HepG2 (cell line): ENCODE results near the gene HOMEZ. TPM values are rescaled to one million over a fixed set of nuclear protein-coding genes. Genes with fewer than 3 reads are reported as not detected.
A peak's percentile ranks its signal among the peaks of the same experiment; 100 is the strongest.

Experiments
- ATRX ChIP-seq: sonication (generic); formaldehyde crosslinking; IDR thresholded peaks from 2 replicates; pipeline ENCODE4 v1.4.0; 2020; ENCODE audit warnings: missing genetic modification reagents, borderline replicate concordance
- DR1 ChIP-seq: sonication (generic); formaldehyde crosslinking; IDR thresholded peaks from 2 replicates; pipeline ENCODE4 v1.8.0; 2021; ENCODE audit warnings: mild to moderate bottlenecking, missing genetic modification reagents, inconsistent platforms
- FIP1L1 ChIP-seq: fragments of 200-400 bp; formaldehyde crosslinking; IDR thresholded peaks from 2 replicates; pipeline ENCODE4 v1.6.1; 2018; ENCODE audit warnings: low read depth, mild to moderate bottlenecking, low read length, moderate library complexity, borderline replicate concordance; ENCODE audit not compliant: insufficient read depth
- FOXK2 ChIP-seq: fragments of 450-650 bp; IDR thresholded peaks from 2 replicates; pipeline ENCODE4 v1.6.1; 2016
- HNRNPH1 ChIP-seq: fragments of 200-400 bp; formaldehyde crosslinking; optimal IDR thresholded peaks from 2 replicates; pipeline ENCODE3; 2017; ENCODE audit warnings: mild to moderate bottlenecking, low read depth, low read length
- JUND ChIP-seq: sonication (generic); formaldehyde crosslinking; IDR thresholded peaks from 2 replicates; pipeline ENCODE4 v1.8.0; 2022; ENCODE audit warnings: mild to moderate bottlenecking, missing genetic modification reagents
- NFE2L1 ChIP-seq: sonication (generic); formaldehyde crosslinking; IDR thresholded peaks from 2 replicates; pipeline ENCODE4 v1.4.0; 2020; ENCODE audit warnings: missing genetic modification reagents, mild to moderate bottlenecking, borderline replicate concordance
- RARA ChIP-seq: IDR thresholded peaks from 2 replicates; pipeline ENCODE4 v1.6.1; 2016; ENCODE audit warnings: missing genetic modification reagents, missing compliant biosample characterization
- TBX3 ChIP-seq: fragments of 450-650 bp; IDR thresholded peaks from 2 replicates; pipeline ENCODE4 v1.6.1; 2017; ENCODE audit warnings: antibody characterized with exemption, mild to moderate bottlenecking, inconsistent platforms, borderline replicate concordance
- TOE1 ChIP-seq: sonication (generic); formaldehyde crosslinking; IDR thresholded peaks from 2 replicates; pipeline ENCODE4 v1.4.0; 2020; ENCODE audit warnings: mild to moderate bottlenecking, missing genetic modification reagents
- ZNF264 ChIP-seq: sonication (generic); formaldehyde crosslinking; IDR thresholded peaks from 2 replicates; pipeline ENCODE4 v1.4.0; 2020; ENCODE audit warnings: missing genetic modification reagents
- ZNF446 ChIP-seq: sonication (generic); formaldehyde crosslinking; IDR thresholded peaks from 2 replicates; pipeline ENCODE4 v1.5.0; 2020; ENCODE audit warnings: mild to moderate bottlenecking, missing genetic modification reagents
- ZNF547 ChIP-seq: sonication (generic); formaldehyde crosslinking; IDR thresholded peaks from 2 replicates; pipeline ENCODE4 v1.5.1; 2020; ENCODE audit warnings: mild to moderate bottlenecking, missing genetic modification reagents
- ZNF614 ChIP-seq: IDR thresholded peaks from 2 replicates; pipeline ENCODE4 v1.6.1; 2018; ENCODE audit warnings: missing biosample characterization, missing genetic modification reagents, inconsistent platforms, borderline replicate concordance
- ZNF674 ChIP-seq: sonication (generic); formaldehyde crosslinking; IDR thresholded peaks from 2 replicates; pipeline ENCODE4 v1.5.0; 2020; ENCODE audit warnings: low read depth, mild to moderate bottlenecking, missing genetic modification reagents
- ZNF788 ChIP-seq: sonication (generic); formaldehyde crosslinking; IDR thresholded peaks from 2 replicates; pipeline ENCODE4 v1.5.0; 2020; ENCODE audit warnings: mild to moderate bottlenecking, missing genetic modification reagents, borderline replicate concordance
- polyA plus RNA-seq, 8 experiments: library from polyadenylated mRNA; depleted of rRNA in 3 of 8; stranded (reverse) in 7 of 8; unstranded in 1 of 8; fragments of >200 nt; fragmentation: Illumina TruSeq in 4 of 8; extraction: Trizol in 4 of 8; gene quantifications; 2 replicates each; pipeline versions ENCODE4 v1.2.1 to v1.2.3, GENCODE V29; 2011 to 2016; ENCODE audit warnings: low read depth in 4 of 8, missing spikeins in 1 of 8, mixed read lengths in 1 of 8; ENCODE audit not compliant: insufficient read depth in 1 of 8
- total RNA-seq, 5 experiments: library from RNA; depleted of rRNA; stranded (reverse); fragments of >200 nt; fragmentation: Illumina TruSeq; extraction: Trizol; gene quantifications; 2 replicates each; pipeline ENCODE4 v1.2.3, GENCODE V29; 2016; ENCODE audit warnings: low read depth in 1 of 5
- TF ChIP-seq, protein P1 (sequence below), 2 experiments: fragments of 450-650 bp in 1 of 2; sonication (generic) in 1 of 2; formaldehyde crosslinking in 1 of 2; IDR thresholded peaks; 2 replicates each; pipeline versions ENCODE4 v1.6.1 to v1.8.0; 2016 to 2022; ENCODE audit warnings: antibody characterized with exemption in 1 of 2, mild to moderate bottlenecking in 1 of 2, missing genetic modification reagents in 1 of 2
- TF ChIP-seq, protein P2 (sequence below): sonication (generic); formaldehyde crosslinking; IDR thresholded peaks from 2 replicates; pipeline ENCODE4 v1.4.0; 2020; ENCODE audit warnings: missing genetic modification reagents
- TF ChIP-seq, protein P3 (sequence below): sonication (generic); formaldehyde crosslinking; IDR thresholded peaks from 2 replicates; pipeline ENCODE4 v1.8.1; 2023; ENCODE audit warnings: missing genetic modification reagents, inconsistent platforms, borderline replicate concordance

HOMEZ gene
- total and polyA plus RNA-seq, 2 of the 13 experiments (the other 11 are each of a cell fraction or from before 2014, with no cell fraction given), result 14.5 to 31.8 TPM

DNA sequence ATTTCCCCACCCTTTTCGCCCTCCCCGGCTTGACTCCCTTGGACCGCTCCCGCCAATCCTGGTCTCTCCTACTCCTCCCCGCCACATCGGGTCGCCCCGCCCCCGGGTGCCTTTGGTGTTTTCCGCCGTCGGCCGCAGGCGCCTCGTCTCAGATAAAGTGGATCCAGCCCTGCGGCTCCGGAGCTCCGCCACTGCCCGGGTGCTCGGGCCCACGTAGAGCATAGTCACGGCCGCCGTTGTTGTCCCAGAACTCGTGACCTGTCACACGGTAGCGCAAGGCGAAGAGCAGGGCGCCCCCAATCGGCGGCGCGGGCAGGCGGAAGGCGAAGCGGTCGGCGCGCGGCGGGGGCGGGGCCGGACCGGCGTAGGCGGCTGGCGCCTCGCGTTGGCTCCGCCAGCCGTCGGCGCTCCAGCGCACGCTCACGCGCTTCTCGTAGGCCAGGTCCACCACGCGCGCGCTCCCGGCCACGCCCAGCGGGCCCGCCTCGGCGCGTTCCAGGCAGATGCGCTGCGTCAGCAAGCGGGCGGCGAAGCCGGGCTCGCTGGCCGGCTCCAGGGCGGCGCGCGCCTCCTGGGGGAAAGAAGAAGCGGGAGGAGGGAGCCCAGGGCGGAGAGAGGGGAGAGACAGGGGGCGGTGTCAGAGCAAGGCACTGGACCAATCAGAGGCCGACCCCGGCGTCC, 15.5 kb upstream of the HOMEZ start (continued):
- TF ChIP-seq, protein P1, sequence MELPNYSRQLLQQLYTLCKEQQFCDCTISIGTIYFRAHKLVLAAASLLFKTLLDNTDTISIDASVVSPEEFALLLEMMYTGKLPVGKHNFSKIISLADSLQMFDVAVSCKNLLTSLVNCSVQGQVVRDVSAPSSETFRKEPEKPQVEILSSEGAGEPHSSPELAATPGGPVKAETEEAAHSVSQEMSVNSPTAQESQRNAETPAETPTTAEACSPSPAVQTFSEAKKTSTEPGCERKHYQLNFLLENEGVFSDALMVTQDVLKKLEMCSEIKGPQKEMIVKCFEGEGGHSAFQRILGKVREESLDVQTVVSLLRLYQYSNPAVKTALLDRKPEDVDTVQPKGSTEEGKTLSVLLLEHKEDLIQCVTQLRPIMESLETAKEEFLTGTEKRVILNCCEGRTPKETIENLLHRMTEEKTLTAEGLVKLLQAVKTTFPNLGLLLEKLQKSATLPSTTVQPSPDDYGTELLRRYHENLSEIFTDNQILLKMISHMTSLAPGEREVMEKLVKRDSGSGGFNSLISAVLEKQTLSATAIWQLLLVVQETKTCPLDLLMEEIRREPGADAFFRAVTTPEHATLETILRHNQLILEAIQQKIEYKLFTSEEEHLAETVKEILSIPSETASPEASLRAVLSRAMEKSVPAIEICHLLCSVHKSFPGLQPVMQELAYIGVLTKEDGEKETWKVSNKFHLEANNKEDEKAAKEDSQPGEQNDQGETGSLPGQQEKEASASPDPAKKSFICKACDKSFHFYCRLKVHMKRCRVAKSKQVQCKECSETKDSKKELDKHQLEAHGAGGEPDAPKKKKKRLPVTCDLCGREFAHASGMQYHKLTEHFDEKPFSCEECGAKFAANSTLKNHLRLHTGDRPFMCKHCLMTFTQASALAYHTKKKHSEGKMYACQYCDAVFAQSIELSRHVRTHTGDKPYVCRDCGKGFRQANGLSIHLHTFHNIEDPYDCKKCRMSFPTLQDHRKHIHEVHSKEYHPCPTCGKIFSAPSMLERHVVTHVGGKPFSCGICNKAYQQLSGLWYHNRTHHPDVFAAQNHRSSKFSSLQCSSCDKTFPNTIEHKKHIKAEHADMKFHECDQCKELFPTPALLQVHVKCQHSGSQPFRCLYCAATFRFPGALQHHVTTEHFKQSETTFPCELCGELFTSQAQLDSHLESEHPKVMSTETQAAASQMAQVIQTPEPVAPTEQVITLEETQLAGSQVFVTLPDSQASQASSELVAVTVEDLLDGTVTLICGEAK (IDR thresholded peaks at IDR 0.05), result no peak
- TF ChIP-seq, protein P1 (CRISPR knock-in tag; IDR thresholded peaks at IDR 0.05), result no peak; the same call in 1 of the 2 replicates
- TF ChIP-seq FOXK2 (peak; percentile 83), JUND (CRISPR knock-in tag) (peak; percentile 72), FIP1L1 (peak; percentile 59; the same call in 1 of the 2 replicates), ZNF788 (peak; percentile 93), NFE2L1 (CRISPR knock-in tag) (peak; percentile 84; the same call in 1 of the 2 replicates), ATRX (CRISPR knock-in tag) (no peak), HNRNPH1 (no peak), TBX3 (peak; percentile 64; the same call in 1 of the 2 replicates), ZNF264 (CRISPR knock-in tag) (peak; percentile 63; the same call in 1 of the 2 replicates), ZNF674 (CRISPR knock-in tag) (peak; percentile 60), RARA (CRISPR knock-in tag) (peak; percentile 64), TOE1 (CRISPR knock-in tag) (peak; percentile 22; the same call in 1 of the 2 replicates), ZNF547 (CRISPR knock-in tag) (no peak; the same call in 1 of the 2 replicates), DR1 (peak; percentile 70; the same call in 1 of the 2 replicates), ZNF614 (CRISPR knock-in tag) (peak; percentile 82; the same call in 1 of the 2 replicates), ZNF446 (CRISPR knock-in tag) (0 out of 2 replicates have a peak, but pooled peaks have one; percentile 5)
- TF ChIP-seq, protein P2, sequence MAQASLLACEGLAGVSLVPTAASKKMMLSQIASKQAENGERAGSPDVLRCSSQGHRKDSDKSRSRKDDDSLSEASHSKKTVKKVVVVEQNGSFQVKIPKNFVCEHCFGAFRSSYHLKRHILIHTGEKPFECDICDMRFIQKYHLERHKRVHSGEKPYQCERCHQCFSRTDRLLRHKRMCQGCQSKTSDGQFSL (CRISPR knock-in tag), result peak; percentile 28; the same call in 1 of the 2 replicates
- TF ChIP-seq, protein P3, sequence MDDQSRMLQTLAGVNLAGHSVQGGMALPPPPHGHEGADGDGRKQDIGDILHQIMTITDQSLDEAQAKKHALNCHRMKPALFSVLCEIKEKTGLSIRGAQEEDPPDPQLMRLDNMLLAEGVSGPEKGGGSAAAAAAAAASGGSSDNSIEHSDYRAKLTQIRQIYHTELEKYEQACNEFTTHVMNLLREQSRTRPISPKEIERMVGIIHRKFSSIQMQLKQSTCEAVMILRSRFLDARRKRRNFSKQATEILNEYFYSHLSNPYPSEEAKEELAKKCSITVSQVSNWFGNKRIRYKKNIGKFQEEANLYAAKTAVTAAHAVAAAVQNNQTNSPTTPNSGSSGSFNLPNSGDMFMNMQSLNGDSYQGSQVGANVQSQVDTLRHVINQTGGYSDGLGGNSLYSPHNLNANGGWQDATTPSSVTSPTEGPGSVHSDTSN, result peak; percentile 85; the same call in 1 of the 2 replicates
